Mesenteric fat pad (tissue), 1 donor: ENCODE data around the gene AFAP1L2. TPM values are rescaled to one million over a fixed set of nuclear protein-coding genes. Genes with fewer than 3 reads are reported as not detected.
"Not testable (repeated sequence)": the region's sequence is repeated elsewhere in the genome, so short reads cannot be mapped to it uniquely, and the experiment has no call there.

Experiments used
- DNase-seq: peaks from one replicate; pipeline ENCODE4 v3.0.0-alpha.2; 2020; ENCODE audit warnings: low spot score
- total RNA-seq: library from RNA; stranded (reverse); fragmentation: NEBNext Ultra II Directional; extraction: Animal tissue kit (Norgen Biotek cat#: 25700); gene quantifications from one replicate; pipeline ENCODE4 v1.2.1, GENCODE V29; 2021
- donor health status: DM: yes; HTN: yes; CAD: no.

AFAP1L2 gene
- total RNA-seq, 1 donor from 2014 or later: 3.9 TPM

GRCh38 chr10:114362826-114363355 is 41.4 kb downstream of the AFAP1L2 start:
- no peak for DNase-seq

DNA sequence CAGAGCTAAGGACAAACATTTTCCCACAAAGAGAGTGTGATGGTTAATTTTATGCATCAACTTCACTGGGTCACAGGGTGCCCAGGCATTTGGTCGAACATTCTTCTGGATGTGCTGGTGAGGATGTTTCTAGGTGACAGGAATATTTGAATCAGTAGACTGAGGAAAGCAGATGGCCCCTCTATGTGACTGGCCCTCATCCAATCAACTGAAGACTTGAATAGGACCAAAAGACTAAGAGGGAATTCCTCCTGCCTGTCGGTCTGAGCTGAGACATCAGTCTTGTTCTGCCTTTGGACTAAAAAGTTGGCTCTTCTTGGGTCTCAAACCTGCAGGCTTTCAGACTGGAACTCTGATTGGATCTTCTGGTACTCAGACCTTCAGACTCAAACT is 44.4 kb downstream of the AFAP1L2 start:
- DNase-seq: no peak

DNA sequence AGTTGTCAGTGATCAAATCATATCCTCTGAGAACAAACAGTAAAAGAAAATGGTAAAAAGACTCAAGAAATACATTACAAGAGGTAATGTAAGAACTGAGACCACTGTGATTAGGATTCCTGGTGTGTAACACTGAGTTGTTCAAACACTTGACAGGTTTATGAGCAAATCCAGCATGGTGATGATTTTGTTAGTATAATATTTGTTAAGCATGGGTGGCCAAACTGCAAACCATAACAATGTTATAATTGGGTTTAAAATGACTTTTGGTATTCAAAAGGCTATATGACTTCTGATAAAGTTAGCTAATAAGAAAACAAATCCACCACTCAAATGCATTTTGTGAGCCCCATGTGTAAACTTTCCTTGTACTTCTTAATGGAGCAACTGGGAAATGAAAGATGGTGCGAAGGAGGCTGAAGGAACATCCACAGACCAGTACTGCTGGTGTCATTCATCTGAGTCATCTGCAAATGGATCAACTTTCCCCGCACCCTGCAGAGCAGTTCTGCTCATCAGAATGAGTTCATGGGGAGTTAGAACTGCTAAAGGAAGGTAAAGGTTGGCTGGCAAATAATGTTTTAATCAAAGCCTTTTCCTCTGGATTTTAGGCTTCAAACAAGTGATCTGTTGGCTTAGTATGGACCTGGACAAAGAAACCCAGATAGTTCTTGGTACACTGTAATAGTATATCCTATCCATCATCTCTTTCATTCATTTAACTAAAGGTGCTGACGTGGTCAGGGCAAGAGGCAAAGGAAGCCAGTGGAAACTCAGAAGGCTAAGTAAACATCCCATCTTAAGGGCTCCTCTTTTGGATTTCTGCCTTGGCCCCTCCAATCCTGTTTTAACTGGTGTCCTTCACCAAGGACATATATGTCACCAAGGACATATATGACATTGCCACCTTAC is 45.0 kb downstream of the AFAP1L2 start:
- DNase-seq: no peak

- DNase-seq: no peak
These were observed 46.7 kb downstream of the AFAP1L2 start for GRCh38 chr10:114357515-114357996.

- DNase-seq: no peak
These were observed 47.4 kb downstream of the AFAP1L2 start for GRCh38 chr10:114356751-114357514.

DNA sequence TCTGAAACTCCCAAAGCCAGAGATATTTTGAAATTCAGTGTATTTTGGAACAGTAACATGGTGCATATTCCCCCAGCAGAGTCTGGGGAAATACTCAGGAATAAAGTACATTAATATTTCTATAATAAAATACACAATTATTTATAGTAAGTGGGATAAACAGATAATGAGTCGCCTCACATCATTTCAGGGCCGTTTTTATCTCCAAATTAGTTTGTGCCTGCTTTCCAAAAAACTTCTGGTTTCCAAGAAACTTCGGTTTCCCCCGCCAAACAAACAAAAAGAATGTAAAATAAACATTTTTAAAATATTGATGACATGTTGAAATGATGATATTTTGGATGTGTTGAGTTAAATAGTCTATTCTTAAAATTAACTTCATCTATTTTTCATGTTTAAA is 48.2 kb downstream of the AFAP1L2 start:
- DNase-seq: no peak

DNA sequence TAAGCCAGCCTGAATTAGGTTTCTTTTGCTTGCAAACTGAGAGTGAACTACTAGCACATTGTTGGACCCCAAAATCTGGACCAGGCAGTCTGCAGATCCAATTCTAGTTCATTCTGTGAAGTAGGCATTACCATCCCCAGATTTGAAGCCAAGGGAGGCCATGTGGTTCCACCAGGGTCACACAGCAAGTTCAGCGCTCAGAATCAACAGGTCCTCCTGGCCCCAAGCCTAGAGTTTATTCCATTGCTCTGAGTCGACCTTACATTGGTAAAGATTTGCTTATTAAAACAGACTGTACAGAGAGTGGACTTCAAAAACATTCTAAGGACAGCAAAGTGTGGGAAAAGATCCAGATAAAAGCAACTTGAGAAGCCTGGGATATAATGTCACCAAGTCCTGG is 50.9 kb downstream of the AFAP1L2 start:
- DNase-seq: no peak

DNA sequence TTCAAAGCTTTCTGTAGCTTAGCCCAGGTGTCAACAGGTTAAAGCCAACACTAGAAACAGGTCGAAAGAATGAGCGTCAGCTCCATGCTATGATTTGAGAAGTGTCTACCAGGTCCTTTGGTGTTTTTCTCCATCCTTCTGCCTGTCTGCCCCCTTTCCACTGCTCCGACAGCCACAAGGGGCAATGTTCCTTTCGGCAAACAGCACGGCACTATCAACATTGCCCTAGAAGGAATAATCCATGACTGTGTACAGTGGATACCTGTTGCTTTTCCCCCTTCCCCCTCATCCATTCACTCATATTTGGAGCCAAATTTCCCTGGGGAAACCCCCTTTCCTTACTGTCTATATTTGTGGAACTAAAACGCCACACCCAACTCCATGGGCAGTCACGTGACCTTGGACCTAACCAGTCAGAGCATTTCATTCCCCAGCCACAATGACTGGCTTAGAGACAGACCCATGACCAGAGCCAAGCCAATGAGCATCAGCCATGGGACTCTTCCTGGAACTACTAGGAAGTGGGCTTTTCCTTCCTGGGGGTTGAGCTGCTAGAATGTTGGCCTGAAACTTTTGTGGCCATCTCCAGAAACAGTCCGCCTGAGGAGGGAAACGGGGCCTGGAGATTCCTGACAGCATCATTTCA is 51.5 kb downstream of the AFAP1L2 start:
- DNase-seq: no peak

DNA sequence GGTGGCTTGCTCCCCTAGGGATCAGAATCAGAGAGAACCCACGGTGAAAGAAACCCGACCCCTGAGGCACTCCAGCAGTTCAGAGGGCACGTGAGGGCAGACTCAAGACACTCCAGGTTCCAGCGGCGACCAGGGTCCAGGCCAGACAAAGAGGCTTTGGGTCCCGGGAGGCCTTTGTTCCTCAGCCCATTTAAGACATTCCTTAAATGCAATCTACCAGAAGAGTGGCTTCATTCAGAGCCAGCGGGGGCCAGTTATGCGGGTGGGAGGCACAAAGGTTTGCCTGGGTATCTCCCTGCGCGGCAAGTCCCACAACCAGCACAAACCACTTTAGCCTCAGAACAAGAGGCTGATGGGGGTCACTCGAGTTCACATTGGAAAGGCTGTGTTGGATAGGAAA is 53.6 kb downstream of the AFAP1L2 start:
- no peak for DNase-seq

DNA sequence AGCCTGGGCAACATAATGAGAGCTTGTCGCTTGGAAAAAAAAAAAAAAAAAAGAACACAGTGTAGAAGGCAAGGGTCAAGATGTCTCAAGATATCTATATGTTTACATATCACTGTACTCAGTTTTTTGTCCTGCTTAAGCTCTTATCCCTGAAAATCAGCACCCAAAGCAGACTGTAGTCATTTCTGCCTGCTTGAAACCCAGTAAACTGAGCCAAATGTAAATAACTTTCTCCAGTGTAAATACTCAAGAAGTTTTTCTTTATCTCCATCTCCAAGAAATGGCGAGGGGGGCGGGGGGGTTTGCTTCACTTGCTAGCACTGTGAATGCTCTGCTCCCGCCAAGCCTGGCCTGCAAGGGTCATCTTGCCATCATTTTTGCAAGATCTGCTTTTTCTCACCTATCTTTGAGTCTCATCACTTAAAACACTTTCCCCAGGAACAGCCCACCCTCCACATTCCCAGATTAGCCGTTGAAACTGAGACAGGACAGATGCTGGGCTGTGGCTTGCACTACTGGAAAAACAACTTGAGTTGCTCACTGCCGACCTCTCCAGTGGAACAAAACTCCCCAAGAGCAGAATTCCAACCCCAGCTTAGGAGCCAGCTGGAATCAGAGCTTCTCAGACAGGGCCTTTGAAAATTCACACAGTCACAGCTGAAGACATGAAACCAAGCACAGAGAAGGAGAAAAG is 54.6 kb downstream of the AFAP1L2 start:
- DNase-seq: no peak

GRCh38 chr10:114349071-114349470 is 55.2 kb downstream of the AFAP1L2 start:
- not testable (repeated sequence) for DNase-seq

DNA sequence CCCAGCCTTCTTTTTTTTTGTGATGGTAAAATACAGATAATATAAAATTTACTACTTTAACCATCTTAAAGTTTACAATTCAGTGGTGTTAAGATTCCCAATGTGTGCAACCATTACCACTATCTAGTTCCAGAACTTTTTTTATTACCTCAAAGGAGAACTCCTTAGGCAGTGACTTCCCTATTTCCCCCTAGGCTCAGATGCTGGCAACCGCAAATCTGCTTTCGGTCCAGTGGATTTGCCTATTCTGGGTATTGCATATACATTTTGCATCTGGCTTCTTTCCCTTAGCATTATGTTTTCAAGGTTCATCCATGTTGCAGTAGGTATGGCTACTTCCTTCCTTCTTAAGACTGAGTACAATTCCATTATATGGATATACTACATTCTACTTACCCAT is 56.5 kb downstream of the AFAP1L2 start:
- no peak for DNase-seq

GRCh38 chr10:114347241-114347640 is 57.1 kb downstream of the AFAP1L2 start:
- no peak for DNase-seq

DNA sequence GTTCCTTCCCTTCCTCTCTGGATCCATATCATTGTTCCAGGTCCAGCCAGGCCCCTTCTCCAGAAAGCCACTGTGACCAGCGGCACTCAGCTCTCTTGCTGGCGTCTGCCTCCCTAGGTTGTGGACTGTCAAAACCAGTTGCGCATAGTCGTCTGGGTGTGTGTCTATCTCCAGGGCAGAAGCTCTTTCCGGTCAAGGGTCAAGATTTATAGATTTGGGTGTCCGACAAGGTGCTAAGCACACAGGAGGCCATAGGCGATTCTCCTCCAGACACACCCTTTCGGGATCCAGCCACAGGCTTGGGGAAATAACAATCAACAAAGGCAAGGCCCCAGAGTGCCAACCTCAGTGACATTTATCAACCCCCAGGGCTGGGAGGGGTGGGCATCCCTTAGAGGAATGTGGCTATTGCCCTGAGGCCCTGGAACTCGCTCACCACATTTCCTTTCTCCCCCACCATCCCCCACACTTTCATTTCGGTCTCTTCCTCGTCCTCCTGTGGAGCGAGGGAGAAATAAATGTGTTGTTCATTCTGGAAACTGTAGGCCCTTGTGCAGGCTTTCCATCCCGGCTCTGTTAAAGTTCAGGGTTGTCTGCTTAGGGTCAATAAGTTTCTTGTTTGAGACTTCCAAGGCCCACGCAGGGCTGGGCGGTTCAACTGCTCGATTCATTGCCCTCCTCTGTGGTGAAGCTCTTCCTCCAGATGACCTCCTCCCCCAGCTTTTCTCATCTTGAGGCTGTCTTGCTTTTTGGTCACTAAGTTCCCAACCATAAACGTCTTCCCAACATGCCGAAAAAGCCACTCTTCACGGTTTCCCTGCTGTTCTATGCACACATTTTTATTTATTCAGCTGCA is 57.9 kb downstream of the AFAP1L2 start:
- DNase-seq: no peak

DNA sequence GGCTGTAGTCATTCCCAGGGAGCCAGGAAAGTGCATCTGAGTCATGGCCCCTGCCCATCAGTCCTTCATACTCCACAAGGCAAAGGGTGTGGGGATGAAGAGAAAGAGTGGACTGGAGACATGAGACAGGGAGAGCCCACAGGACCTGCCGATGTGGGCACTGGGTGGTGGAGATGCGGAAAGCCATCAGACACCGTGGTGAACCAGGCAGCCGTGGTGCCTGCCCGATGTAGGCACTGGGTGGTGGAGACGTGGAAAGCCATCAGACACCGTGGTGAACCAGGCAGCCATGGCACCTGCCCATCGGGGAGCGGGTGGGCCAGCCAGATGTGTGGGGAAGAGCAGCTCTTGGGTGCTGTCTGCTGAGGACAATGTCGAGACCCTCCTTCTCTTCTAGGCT is 58.6 kb downstream of the AFAP1L2 start:
- no peak for DNase-seq

DNA sequence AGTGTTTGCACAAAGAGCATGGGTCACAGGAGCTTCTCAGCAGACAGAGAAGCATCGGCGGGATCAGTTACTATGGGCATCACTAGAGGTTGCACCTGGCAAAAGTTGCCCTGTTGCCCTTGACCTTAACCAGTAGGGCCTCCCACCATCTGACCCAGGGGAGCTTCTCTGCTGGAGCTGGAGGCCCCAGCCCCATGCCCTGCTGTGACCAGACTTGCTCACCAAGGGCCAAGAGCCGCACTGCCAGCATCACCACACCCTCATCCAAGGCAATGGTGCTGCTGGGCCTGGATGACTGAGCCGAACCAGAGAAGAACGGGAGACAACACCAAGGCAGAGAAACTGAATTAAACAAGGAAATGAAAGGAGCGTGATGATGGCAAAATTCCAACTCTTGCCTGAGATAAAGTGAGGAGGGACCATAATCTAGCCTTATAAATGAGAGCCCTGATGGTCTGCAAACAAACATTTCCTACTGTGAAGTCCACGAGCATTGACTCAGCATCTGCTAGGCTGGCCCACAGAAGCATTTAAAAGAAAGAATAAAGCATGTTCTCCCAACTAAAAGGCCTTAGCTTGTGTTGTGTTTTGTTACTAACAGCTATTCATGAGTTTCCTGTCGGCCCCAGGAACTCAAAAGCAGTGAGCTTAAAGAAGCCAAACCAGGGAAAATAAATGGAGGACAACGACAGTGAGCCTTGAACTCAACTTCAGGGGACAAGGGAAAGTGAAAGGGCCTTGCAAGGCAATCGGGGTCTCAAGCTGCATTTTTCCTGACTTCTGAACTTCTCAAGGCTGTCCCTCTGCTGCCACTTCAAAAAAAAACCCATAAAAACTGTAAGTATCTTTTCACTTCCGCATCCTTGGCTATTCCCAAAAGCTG is 60.4 kb downstream of the AFAP1L2 start:
- DNase-seq: no peak

- DNase-seq: no peak
These were observed 61.3 kb downstream of the AFAP1L2 start for GRCh38 chr10:114342976-114343375.

DNA sequence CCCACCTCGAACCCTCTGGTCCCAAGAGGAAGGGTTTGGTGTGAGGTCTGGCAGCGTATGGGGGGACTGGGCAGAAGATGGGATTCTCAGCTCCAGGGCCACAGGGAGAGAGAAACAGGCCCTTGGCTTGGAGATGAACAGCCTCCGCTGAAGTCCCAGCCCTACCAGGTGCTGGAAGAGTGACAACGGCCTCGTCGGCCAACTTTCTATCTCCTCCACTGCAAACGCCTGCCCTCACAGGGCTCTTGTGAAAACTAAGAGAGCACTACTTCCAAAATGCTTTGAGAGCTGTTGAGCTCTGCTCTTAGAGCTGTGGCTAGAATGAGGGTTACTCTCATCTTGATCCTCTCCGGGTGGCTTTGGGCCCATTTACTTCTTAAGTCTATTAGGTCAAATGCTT is 63.5 kb downstream of the AFAP1L2 start:
- DNase-seq: no peak
